ENCODE results near the gene PLCB4. TPM values are rescaled to one million over a fixed set of nuclear protein-coding genes. Genes with fewer than 3 reads are reported as not detected.

PLCB4 gene
- total RNA-seq, 2 experiments from 2014 or later = 0.06 TPM; not detected in 1

- Histone ChIP-seq H3K4me3 (ENCODE audit: low read length) (no peak overlapping the region), H3K4me1 (ENCODE audit: insufficient read depth, low read length) (no peaks in the 10 kb centered on the region), H3K27me3 (ENCODE audit: control insufficient read depth in 1 of 2, insufficient read depth in 2 of 2, low read length in 2 of 2) (no peaks in the 10 kb centered on the region), H3K9me3 (ENCODE audit: control insufficient read depth in 1 of 2, insufficient read depth in 1 of 2, low read length in 2 of 2) (peaks cover 0 to 9% of the 10 kb centered on the region in 2 experiments), H3K36me3 (ENCODE audit: insufficient read depth, low read length) (no peaks in the 10 kb centered on the region), H3K27ac (ENCODE audit: low read depth in 1 of 2, low read length in 2 of 2) (no peak overlapping the region)
- H3K4me1 Mint-ChIP-seq (ENCODE audit: low read depth) = no peaks in the 10 kb centered on the region
- TF ChIP-seq, protein P1, sequence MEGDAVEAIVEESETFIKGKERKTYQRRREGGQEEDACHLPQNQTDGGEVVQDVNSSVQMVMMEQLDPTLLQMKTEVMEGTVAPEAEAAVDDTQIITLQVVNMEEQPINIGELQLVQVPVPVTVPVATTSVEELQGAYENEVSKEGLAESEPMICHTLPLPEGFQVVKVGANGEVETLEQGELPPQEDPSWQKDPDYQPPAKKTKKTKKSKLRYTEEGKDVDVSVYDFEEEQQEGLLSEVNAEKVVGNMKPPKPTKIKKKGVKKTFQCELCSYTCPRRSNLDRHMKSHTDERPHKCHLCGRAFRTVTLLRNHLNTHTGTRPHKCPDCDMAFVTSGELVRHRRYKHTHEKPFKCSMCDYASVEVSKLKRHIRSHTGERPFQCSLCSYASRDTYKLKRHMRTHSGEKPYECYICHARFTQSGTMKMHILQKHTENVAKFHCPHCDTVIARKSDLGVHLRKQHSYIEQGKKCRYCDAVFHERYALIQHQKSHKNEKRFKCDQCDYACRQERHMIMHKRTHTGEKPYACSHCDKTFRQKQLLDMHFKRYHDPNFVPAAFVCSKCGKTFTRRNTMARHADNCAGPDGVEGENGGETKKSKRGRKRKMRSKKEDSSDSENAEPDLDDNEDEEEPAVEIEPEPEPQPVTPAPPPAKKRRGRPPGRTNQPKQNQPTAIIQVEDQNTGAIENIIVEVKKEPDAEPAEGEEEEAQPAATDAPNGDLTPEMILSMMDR (IDR thresholded peaks at IDR 0.05) = no peak
- H3K9me3 Mint-ChIP-seq = no peaks in the 10 kb centered on the region
- intact Hi-C loops (cut with DNase I, micrococcal nuclease) = no loop called here
- no peaks in the 10 kb centered on the region for H3K36me3 Mint-ChIP-seq (ENCODE audit: low read depth)
- CTCF ChIA-PET = no interaction called here
- H3K27me3 Mint-ChIP-seq = no peaks in the 10 kb centered on the region
- H3K4me3 Mint-ChIP-seq = no peak overlapping the region
- DNase-seq = no peak
- POLR2A ChIA-PET = no interaction called here
- no peak for ATAC-seq (ENCODE audit: poor library complexity)
- H3K27ac Mint-ChIP-seq = no peak overlapping the region
These were observed 116.6 kb downstream of the PLCB4 start for GRCh38 chr20:9185511-9185910.

DNA sequence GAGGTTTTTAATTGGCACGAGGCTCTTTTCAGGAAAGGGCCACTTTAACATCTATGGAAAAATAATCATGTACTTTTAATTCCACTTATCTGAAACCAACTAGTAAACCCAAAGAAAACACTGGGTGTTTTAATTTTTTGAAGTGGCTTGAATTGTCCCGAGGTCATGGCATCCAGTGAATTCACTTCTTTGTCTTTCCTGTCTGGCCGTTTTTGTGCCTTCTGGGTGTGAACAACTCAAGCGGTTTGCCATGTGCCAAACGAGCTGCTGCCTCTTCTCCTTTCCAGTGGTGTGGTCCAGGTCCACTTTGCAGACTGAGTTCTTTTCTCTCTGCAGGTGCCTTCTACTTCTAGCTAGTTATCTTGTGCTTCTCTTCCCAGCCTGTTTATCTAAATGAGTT is 117.5 kb downstream of the PLCB4 start:
- no peak overlapping the region for H3K27ac Mint-ChIP-seq
- no peak overlapping the region for H3K4me3 ChIP-seq (ENCODE audit: low read length)
- H3K36me3 ChIP-seq (ENCODE audit: insufficient read depth, low read length) = no peaks in the 10 kb centered on the region
- ChIA-PET POLR2A (no interaction called here), CTCF (no interaction called here)
- no peaks in the 10 kb centered on the region for H3K4me1 Mint-ChIP-seq (ENCODE audit: low read depth)
- intact Hi-C loops (cut with DNase I, micrococcal nuclease) = no loop called here
- DNase-seq (peak in 1 of 14 experiments; percentile 1), ATAC-seq (ENCODE audit: poor library complexity) (no peak)
- no peaks in the 10 kb centered on the region for H3K27me3 ChIP-seq (ENCODE audit: control insufficient read depth in 1 of 2, insufficient read depth in 2 of 2, low read length in 2 of 2)
- peaks cover 0 to 9% of the 10 kb centered on the region in 2 experiments for H3K9me3 ChIP-seq (ENCODE audit: control insufficient read depth in 1 of 2, insufficient read depth in 1 of 2, low read length in 2 of 2)
- H3K36me3 Mint-ChIP-seq (ENCODE audit: low read depth) = no peaks in the 10 kb centered on the region
- no peaks in the 10 kb centered on the region for H3K4me1 ChIP-seq (ENCODE audit: insufficient read depth, low read length)
- H3K9me3 Mint-ChIP-seq = no peaks in the 10 kb centered on the region
- H3K27ac ChIP-seq (ENCODE audit: low read depth in 1 of 2, low read length in 2 of 2) = no peak overlapping the region
- no peak overlapping the region for H3K4me3 Mint-ChIP-seq
- TF ChIP-seq, protein P1 (IDR thresholded peaks at IDR 0.05) = no peak
- H3K27me3 Mint-ChIP-seq = no peaks in the 10 kb centered on the region

GRCh38 chr20:9195031-9195430 is 126.1 kb downstream of the PLCB4 start:
- CTCF ChIA-PET = no interaction called here
- TF ChIP-seq, protein P1 (IDR thresholded peaks at IDR 0.05) = no peak
- POLR2A ChIA-PET = no interaction called here
- H3K4me3 ChIP-seq (ENCODE audit: low read length) = no peak overlapping the region
- H3K9me3 ChIP-seq (ENCODE audit: control insufficient read depth in 1 of 2, insufficient read depth in 1 of 2, low read length in 2 of 2) = no peaks in the 10 kb centered on the region
- H3K27me3 ChIP-seq (ENCODE audit: control insufficient read depth in 1 of 2, insufficient read depth in 2 of 2, low read length in 2 of 2) = no peaks in the 10 kb centered on the region
- Mint-ChIP-seq H3K36me3 (ENCODE audit: low read depth) (no peaks in the 10 kb centered on the region), H3K27me3 (no peaks in the 10 kb centered on the region), H3K9me3 (no peaks in the 10 kb centered on the region), H3K4me1 (ENCODE audit: low read depth) (no peaks in the 10 kb centered on the region), H3K27ac (no peak overlapping the region), H3K4me3 (no peak overlapping the region)
- no peak overlapping the region for H3K27ac ChIP-seq (ENCODE audit: low read depth in 1 of 2, low read length in 2 of 2)
- ATAC-seq (ENCODE audit: poor library complexity) (no peak), DNase-seq (no peak)
- H3K4me1 ChIP-seq (ENCODE audit: insufficient read depth, low read length) = no peaks in the 10 kb centered on the region
- no peaks in the 10 kb centered on the region for H3K36me3 ChIP-seq (ENCODE audit: insufficient read depth, low read length)
- intact Hi-C loops (cut with DNase I, micrococcal nuclease) = no loop called here

Measured in CD4-positive, alpha-beta T cell (primary cell).